Aorta (tissue), 5 donors: ENCODE measurements around the gene USF1. TPM values are rescaled to one million over a fixed set of nuclear protein-coding genes. Genes with fewer than 3 reads are reported as not detected.

Experiments
- ATAC-seq: fragments of 200-7000 bp; cut with Tn5 transposase; one replicate; pipeline ENCODE4 v1.9.1; 2022; ENCODE audit warnings: moderate library complexity; ENCODE audit not compliant: low FRiP score
- DNase-seq, 2 donors: peaks; one replicate each; pipeline ENCODE4 v3.0.0-alpha.2; 2020
- H3K27ac ChIP-seq, 2 donors: one replicate each; pipeline ENCODE4 v1.5.1; 2013; ENCODE audit warnings: low read length in 2 of 2, mild to moderate bottlenecking in 2 of 2, moderate library complexity in 2 of 2, control low read depth in 1 of 2, inconsistent platforms in 1 of 2, low read depth in 1 of 2
- H3K27me3 ChIP-seq, 2 donors: one replicate each; pipeline ENCODE4 v1.6.1; 2013; ENCODE audit warnings: control low read depth in 1 of 2, low read length in 1 of 2, mild to moderate bottlenecking in 1 of 2, moderate library complexity in 1 of 2; ENCODE audit not compliant: insufficient read depth in 2 of 2, control insufficient read depth in 1 of 2
- H3K36me3 ChIP-seq, 2 donors: one replicate each; pipeline ENCODE4 v1.6.1; 2013; ENCODE audit warnings: control low read depth in 1 of 2, low read length in 1 of 2, mild to moderate bottlenecking in 1 of 2; ENCODE audit not compliant: insufficient read depth in 2 of 2, control insufficient read depth in 1 of 2
- H3K4me1 ChIP-seq, 2 donors: one replicate each; pipeline ENCODE4 v1.6.1; 2013; ENCODE audit warnings: low read length in 2 of 2, control low read depth in 1 of 2, mild to moderate bottlenecking in 1 of 2, moderate library complexity in 1 of 2; ENCODE audit not compliant: insufficient read depth in 2 of 2, control insufficient read depth in 1 of 2
- H3K4me3 ChIP-seq, 2 donors: one replicate each; pipeline ENCODE4 v1.5.1; 2013; ENCODE audit warnings: low read length in 2 of 2, control low read depth in 1 of 2, mild to moderate bottlenecking in 1 of 2
- H3K9me3 ChIP-seq: one replicate; pipeline ENCODE4 v1.6.1; 2013; ENCODE audit warnings: mild to moderate bottlenecking, low read length; ENCODE audit not compliant: control insufficient read depth
- WGBS, 2 donors: extraction: QIAGEN DNeasy Blood & Tissue Kit; methylation state at CpG; one replicate each; pipeline ENCODE4 v1.1.7; 2013; 5-methylcytosine and 5-hydroxymethylcytosine counted together
- intact Hi-C, 2 donors: fragments of 100-400 bp; cut with DNase I; formaldehyde crosslinking; loops; one replicate each; pipeline versions ENCODE4 v1.14.2 to v1.15.0; 2022
- polyA plus RNA-seq, 2 donors: library from polyadenylated mRNA; stranded (reverse); fragments of 200-250 nt; gene quantifications; one replicate each; pipeline ENCODE4 v1.2.3, GENCODE V29; 2013
- total RNA-seq, 2 donors: library from RNA; stranded (reverse); fragmentation: NEBNext Ultra II Directional; extraction: Animal tissue kit (Norgen Biotek cat#: 25700); gene quantifications; one replicate each; pipeline ENCODE4 v1.2.1, GENCODE V29; 2021
- donor health status: healthy with polysubstance abuse.
- donor health status: Bipolar disorder and iron deficiency.
- donor health status: DM: no; HTN: no; CAD: no.
- donor health status: DM: no; HTN: no; CAD: no.
- donor health status: DM: yes; HTN: yes; CAD: no.

Gene USF1
- total and polyA plus RNA-seq, 4 donors = 33.8 to 124 (median 54.6) TPM

- H3K27ac ChIP-seq = no peak within 1 kb of the TSS
- H3K27me3 ChIP-seq = no peaks in the 10 kb centered on the region
- WGBS, 2 donors = 62 to 65% methylated on average over 22 of the region's 22 CpGs
- DNase-seq (no peak), ATAC-seq (no peak)
- intact Hi-C loops = no loop called here
- no peak within 1 kb of the TSS for H3K4me3 ChIP-seq
- H3K4me1 ChIP-seq = no peaks in the 10 kb centered on the region
- no peaks in the 10 kb centered on the region for H3K36me3 ChIP-seq
- H3K9me3 ChIP-seq = no peaks in the 10 kb centered on the region
Measured at GRCh38 chr1:161089251-161089924, 43.6 kb upstream of the USF1 start, which contains the start of gene NECTIN4. TSS of gene NECTIN4 (minus strand) at chr1:161089558. CDS start at chr1:161089296, 262 bp downstream.

GRCh38 chr1:161088587-161089110 is 42.9 kb upstream of the USF1 start:
- ATAC-seq = no peak
- WGBS, 2 donors = 80 to 84% methylated on average over 3 of the region's 3 CpGs
- intact Hi-C loops = no loop called here

GRCh38 chr1:161086457-161086856 is 40.7 kb upstream of the USF1 start:
- WGBS, 2 donors = 75 to 91% methylated on average over 4 of the region's 4 CpGs
- ATAC-seq = no peak
- no peak for DNase-seq
- Histone ChIP-seq H3K36me3 (no peaks in the 10 kb centered on the region), H3K9me3 (no peaks in the 10 kb centered on the region), H3K27ac (no peak overlapping the region), H3K4me3 (no peak overlapping the region), H3K27me3 (no peaks in the 10 kb centered on the region), H3K4me1 (no peaks in the 10 kb centered on the region)
- intact Hi-C loops = no loop called here

More at GRCh38 chr1:161088587-161089110, 42.9 kb upstream of the USF1 start:
- Histone ChIP-seq H3K27me3 (no peaks in the 10 kb centered on the region), H3K4me3 (no peak overlapping the region), H3K4me1 (no peaks in the 10 kb centered on the region), H3K9me3 (no peaks in the 10 kb centered on the region), H3K27ac (no peak overlapping the region), H3K36me3 (no peaks in the 10 kb centered on the region)
- no peak for DNase-seq

GRCh38 chr1:161085165-161085564 is 39.4 kb upstream of the USF1 start:
- Histone ChIP-seq H3K36me3 (no peaks in the 10 kb centered on the region), H3K4me3 (no peak overlapping the region), H3K27me3 (no peaks in the 10 kb centered on the region), H3K27ac (no peak overlapping the region), H3K4me1 (no peaks in the 10 kb centered on the region), H3K9me3 (no peaks in the 10 kb centered on the region)
- whole genome bisulfite sequencing, 2 donors = 60 to 75% methylated on average over 2 of the region's 2 CpGs
- intact Hi-C loops = no loop called here
- DNase-seq = no peak
- ATAC-seq = no peak

GRCh38 chr1:161084597-161084988 is 38.8 kb upstream of the USF1 start:
- WGBS, 2 donors = 89 to 94% methylated on average over 1 of the region's 1 CpG
- ATAC-seq = no peak

GRCh38 chr1:161083748-161084596 is 38.2 kb upstream of the USF1 start:
- no peaks in the 10 kb centered on the region for H3K9me3 ChIP-seq
- ATAC-seq (no peak), DNase-seq (no peak)
- no peaks in the 10 kb centered on the region for H3K27me3 ChIP-seq
- no peaks in the 10 kb centered on the region for H3K4me1 ChIP-seq
- H3K36me3 ChIP-seq = no peaks in the 10 kb centered on the region
- H3K4me3 ChIP-seq = no peak overlapping the region
- intact Hi-C loops = no loop called here
- WGBS, 2 donors = 65% methylated on average over 10 of the region's 10 CpGs
- no peak overlapping the region for H3K27ac ChIP-seq

More at GRCh38 chr1:161084597-161084988, 38.8 kb upstream of the USF1 start:
- Histone ChIP-seq H3K9me3 (no peaks in the 10 kb centered on the region), H3K4me1 (no peaks in the 10 kb centered on the region), H3K27ac (no peak overlapping the region), H3K36me3 (no peaks in the 10 kb centered on the region), H3K27me3 (no peaks in the 10 kb centered on the region), H3K4me3 (no peak overlapping the region)
- intact Hi-C loops = no loop called here
- no peak for DNase-seq

GRCh38 chr1:161082996-161083747 is 37.4 kb upstream of the USF1 start:
- Histone ChIP-seq H3K27ac (no peak overlapping the region), H3K9me3 (no peaks in the 10 kb centered on the region), H3K4me3 (no peak overlapping the region), H3K27me3 (no peaks in the 10 kb centered on the region), H3K4me1 (no peaks in the 10 kb centered on the region), H3K36me3 (no peaks in the 10 kb centered on the region)
- peak; percentile 88 to 89 for DNase-seq
- ATAC-seq = peak; percentile 86
- intact Hi-C loops = no loop called here
- WGBS, 2 donors = 62 to 64% methylated on average over 8 of the region's 8 CpGs

GRCh38 chr1:161082483-161082882 is 36.7 kb upstream of the USF1 start:
- H3K27me3 ChIP-seq = no peaks in the 10 kb centered on the region
- no peak for ATAC-seq
- H3K9me3 ChIP-seq = no peaks in the 10 kb centered on the region
- no peak for DNase-seq
- H3K4me1 ChIP-seq = no peaks in the 10 kb centered on the region
- no peak overlapping the region for H3K4me3 ChIP-seq
- H3K36me3 ChIP-seq = no peaks in the 10 kb centered on the region
- 87 to 92% methylated on average over 2 of the region's 2 CpGs for WGBS, 2 donors
- intact Hi-C loops = no loop called here
- H3K27ac ChIP-seq = no peak overlapping the region
